GM10266 (cell line): ENCODE results near the gene PSMC2.
"Not testable (repeated sequence)": the region's sequence is repeated elsewhere in the genome, so short reads cannot be mapped to it uniquely, and the experiment has no call there.

ENCODE experiments used
- DNase-seq: peaks from one replicate; pipeline ENCODE4 v3.0.0; 2012; ENCODE audit errors: extremely low spot score
- TF ChIP-seq, protein P1 (sequence below): IDR thresholded peaks from 2 replicates; pipeline ENCODE4 v1.5.1; 2012; ENCODE audit warnings: mild to moderate bottlenecking, low read depth; ENCODE audit not compliant: control insufficient read depth, insufficient read depth; ENCODE audit errors: missing control alignments

The PSMC2 gene

DNA sequence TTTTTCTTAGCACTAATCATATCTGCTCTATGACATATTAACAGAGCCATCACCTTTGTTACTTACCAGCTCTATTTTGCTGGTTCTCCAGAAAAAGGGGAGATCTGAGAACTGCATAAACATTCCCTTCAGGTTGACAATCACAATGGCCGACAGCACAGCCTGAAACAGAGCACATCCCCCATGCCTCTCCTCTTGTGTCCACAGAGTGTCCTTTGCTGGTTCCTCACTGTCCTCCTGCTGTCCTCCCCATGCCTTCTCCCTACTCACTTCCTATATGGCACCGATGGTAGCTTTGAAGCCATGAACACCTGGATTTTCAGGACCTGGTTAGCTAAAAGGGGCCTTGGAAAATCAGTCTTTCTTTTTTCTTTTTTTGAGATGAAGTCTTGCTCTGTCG is 41.8 kb downstream of the PSMC2 start:
- TF ChIP-seq, protein P1, sequence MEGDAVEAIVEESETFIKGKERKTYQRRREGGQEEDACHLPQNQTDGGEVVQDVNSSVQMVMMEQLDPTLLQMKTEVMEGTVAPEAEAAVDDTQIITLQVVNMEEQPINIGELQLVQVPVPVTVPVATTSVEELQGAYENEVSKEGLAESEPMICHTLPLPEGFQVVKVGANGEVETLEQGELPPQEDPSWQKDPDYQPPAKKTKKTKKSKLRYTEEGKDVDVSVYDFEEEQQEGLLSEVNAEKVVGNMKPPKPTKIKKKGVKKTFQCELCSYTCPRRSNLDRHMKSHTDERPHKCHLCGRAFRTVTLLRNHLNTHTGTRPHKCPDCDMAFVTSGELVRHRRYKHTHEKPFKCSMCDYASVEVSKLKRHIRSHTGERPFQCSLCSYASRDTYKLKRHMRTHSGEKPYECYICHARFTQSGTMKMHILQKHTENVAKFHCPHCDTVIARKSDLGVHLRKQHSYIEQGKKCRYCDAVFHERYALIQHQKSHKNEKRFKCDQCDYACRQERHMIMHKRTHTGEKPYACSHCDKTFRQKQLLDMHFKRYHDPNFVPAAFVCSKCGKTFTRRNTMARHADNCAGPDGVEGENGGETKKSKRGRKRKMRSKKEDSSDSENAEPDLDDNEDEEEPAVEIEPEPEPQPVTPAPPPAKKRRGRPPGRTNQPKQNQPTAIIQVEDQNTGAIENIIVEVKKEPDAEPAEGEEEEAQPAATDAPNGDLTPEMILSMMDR = no peak
- no peak for DNase-seq

- no peak for DNase-seq
- TF ChIP-seq, protein P1 = no peak
Measured at GRCh38 chr7:103391150-103391549, 43.7 kb downstream of the PSMC2 start.

DNA sequence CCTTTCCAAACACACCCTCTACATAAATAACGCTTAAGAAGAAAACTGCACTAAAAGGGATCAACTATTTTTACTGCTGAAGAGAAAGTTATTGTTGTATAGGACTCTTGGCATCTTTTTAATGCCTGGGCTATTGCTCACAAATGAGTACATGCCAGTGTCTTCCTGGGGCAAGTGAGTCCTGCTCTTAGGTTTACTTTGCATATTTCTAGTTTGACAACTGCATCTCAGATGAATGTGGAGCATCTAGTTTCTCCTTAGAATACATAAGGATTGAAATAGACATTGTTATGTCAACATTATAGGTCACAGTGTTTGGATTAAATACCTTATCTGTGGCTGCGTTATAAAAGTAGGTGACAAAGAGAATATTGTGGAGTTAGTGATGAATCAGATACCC is 44.5 kb downstream of the PSMC2 start:
- DNase-seq = no peak
- TF ChIP-seq, protein P1 = no peak

- TF ChIP-seq, protein P1 = no peak
- DNase-seq = no peak
Measured at GRCh38 chr7:103394566-103394965, 47.1 kb downstream of the PSMC2 start.

DNA sequence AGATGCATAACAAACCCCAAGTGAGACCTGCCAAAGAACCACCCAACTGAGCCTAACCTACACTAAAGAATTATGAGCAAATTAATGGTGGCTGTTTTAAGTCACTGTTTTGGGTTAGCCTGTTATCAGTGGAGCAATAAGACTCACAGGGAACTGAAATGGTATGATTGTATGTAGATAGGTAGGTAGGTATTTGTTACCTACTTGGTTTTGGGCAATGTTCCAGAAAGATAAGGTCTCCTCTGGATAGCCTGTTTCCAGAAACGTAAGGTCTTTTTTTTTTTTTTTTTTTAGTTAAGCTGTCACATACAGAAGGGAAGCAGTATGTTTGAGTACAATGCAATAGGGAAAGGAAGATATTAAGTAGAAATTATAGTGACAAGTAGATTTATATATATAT is 47.6 kb downstream of the PSMC2 start:
- no peak for DNase-seq
- TF ChIP-seq, protein P1 = no peak

- TF ChIP-seq, protein P1 = no peak
- DNase-seq = no peak
Measured at GRCh38 chr7:103396471-103396870, 49.0 kb downstream of the PSMC2 start.

GRCh38 chr7:103398483-103399127 is 51.2 kb downstream of the PSMC2 start:
- TF ChIP-seq, protein P1 = no peak
- DNase-seq = no peak

DNA sequence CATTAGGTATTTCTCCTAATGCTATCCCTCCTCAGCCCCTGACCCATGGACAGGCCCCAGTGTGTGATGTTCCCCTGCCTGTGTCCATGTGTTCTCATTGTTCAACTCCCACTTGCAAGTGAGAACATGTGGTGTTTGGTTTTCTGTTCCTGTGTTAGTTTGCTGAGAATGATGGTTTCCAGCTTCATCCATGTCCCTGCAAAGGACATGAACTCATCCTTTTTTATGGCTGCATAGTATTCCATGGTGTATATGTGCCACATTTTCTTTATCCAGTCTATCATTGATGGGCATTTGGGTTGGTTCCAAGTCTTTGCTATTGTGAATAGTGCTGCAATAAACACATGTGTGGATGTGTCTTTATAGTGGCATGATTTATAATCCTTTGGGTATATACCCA is 52.2 kb downstream of the PSMC2 start:
- DNase-seq = not testable (repeated sequence)

DNA sequence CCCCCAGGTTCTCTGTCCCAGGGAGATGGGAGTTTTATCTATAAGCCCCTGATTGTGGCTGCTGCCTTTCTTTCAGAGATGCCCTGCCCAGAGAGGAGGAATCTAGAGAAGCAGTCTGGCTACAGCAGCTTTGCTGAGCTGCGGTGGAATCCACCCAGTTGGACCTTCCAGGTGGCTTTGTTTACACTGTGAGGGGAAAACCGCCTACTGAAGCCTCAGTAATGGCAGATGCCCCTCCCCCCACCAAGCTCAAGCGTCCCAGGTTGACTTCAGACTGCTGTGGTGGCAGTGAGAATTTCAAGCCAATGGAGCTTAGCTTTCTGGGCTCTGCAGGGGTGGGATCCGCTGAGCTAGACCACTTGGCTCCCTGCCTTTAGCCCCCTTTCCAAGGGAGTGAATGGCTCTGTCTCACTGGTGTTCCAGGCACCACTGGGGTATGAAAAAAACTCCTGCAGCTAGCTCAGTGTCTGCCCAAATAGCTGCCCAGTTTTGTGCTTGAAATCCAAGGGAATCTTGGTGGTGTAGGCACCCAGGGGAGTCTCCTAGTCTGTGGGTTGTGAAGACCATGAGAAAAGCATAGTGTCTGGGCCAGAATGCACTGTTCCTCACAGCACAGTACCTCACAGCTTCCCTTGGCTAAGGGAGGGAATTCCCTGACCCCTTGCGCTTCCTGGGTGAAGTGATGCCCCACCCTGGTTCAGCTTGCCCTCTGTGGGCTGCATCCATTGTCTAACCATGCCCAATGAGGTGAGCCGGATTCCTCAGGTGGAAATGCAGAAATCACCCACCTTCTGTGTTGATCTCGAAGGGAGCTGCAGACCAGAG is 58.6 kb downstream of the PSMC2 start:
- not testable (repeated sequence) for DNase-seq
